ENCODE results near the gene MYO9A.

The MYO9A gene

DNA sequence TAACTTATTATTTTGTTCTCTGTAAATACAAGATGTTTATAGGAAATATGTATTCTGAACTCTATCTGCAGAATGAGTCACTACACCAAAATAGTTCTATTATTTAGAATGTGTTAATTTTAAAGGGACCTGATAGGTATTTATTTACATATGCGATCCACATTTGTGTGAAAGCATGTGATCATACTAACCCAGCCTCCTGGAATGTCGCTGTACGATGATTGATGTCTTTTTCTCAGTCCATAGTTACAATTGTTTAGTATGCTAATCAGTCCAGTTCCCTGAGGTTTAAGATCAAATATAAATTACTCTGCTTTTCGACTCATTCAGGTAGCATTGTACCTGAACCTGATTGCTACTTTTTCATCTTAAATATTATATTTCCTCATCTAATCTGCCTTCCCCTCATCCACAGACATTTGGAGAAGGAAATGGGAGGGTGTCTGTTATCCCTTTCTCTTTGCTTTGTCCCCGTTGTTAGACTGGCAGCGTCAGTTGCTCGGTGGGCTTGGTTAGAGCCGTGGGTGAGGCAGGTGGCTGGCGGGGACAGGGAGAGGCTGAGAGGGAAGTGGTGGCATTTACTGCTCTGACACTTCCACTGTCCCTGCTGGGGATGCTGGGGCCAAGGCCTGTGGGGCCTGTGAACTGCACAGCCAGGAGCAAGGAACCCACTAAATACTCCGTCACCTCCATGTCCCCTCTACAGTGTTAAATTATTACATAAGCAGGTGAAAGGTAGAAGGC is 335.4 kb downstream of the MYO9A start:
- DNase-seq (ENCODE audit: low read depth) = no peak

DNA sequence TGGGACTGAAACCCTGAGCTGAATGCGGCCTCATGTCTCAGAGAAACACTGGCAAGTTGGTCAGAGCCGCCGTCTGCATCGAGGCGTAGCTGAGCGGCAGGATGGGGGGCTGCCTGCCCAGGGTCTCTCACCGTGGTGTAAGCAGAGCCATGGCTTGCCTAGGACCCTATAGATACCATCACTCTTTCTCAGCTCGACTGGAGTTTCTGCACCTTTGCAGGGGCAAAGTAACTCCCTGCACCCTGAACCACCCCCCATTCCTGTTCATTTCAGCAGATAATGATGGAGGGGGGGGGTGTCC is 336.0 kb downstream of the MYO9A start:
- DNase-seq (ENCODE audit: low read depth) = no peak

DNA sequence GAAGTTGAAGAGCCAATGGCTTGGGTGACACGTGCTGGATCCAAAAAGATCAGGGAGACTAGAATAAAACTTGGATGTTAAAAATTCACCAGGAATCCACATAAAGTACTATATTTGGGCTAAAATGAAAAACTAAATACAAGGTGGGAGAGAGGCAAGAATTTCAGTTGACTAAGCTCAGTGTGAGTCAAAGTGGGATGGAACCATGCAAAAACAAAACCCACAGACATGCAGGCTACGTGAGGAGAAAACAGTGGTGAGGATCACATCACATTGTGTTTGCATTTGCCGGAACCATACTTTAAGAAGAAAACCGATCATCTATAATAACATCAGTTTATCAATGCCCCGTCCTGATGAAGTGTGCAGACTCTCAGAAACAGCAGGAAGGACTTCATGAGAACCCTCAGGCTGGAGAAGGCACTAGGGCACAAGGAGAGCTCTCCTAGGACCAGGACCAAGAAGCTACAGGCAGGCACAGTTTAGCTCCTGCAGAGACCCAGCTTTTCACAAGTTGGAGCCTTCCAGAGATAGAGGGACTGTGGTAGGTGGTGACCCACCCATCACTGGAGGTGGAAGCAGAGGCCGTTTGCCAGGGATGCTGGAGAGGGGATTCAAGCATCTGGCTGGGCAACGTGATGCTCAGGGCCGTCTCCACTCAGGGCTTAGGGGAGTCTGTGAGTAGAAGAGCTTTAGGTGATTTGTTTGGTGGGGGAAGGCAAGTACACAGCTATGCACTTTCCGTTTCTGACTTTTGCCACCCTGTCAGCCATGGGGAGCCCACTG is 336.6 kb downstream of the MYO9A start:
- DNase-seq (ENCODE audit: low read depth) = no peak

DNA sequence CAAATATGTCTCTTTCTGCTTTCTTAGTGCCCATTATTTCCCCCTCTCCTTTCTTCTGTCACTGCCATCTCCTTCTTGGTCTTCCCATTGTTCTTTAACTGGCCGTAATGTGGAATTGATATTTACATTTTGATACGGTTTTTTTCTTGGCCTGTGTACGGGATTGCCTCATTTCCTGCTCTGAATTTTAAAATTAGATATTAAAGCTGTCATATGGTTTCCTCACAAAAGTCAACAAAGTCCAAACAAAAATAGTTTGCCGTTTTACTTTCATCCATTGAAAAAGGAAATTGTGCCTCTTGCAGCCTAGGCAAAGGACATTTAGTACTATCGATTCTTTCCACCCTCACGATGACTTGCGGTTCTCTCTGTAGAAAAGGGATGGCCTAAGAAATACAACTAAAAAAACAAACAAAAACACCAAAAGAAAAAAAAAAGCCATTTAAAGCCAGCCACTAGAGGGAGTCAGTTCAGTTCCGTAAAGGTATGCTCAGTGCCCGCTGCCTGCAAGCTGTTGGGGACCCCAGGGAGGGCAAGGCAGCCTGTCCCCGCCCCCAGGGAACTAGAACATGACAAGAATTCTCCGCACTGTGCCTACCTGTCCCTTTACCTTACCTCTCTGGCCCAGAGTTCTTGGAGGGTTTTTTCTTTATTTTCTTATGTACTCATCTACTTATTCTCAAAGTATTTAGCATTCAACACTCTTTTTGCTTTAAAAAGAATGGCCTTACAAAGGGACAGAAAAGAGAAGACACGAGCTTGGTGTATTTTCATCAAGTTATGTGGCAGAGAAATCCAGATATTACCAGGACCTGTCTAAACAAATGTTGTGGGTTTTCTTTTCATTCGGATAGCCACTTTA is 337.6 kb downstream of the MYO9A start:
- no peak for DNase-seq (ENCODE audit: low read depth)

DNA sequence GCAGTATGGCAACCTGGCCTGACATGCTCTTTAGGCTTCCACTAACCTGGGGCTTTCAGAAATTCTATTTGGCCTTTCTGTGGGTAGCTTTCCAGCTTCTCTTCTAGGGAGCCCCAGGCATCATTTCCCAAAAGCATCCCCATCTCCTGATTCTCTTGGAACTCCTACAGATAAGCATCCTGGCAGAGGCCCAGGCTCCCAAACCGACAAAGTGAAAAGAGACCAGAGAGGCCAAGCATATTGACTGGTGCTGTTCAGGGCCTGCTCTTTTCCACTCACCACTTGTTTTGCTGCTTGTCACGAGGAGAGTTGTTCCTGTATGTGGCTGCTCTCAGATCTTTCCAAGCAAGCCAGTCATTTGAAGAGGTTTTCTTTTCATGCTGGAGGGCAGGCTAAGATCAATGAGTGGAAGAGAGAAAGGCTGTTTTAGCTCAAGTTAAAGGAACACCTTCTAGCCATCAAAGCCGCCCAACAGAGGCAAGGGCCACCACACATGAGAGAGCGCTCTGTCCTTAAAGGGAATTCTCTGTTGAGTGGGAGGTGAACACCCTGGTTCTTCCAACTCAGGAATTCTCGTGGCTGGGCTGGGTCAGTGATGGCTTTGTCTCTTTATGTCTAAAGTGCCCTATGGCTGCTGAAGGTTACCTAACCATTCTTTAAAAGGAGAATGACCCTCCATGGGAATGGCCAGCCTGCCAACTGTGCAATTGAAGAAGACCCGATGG is 338.7 kb downstream of the MYO9A start:
- DNase-seq (ENCODE audit: low read depth) = no peak

DNA sequence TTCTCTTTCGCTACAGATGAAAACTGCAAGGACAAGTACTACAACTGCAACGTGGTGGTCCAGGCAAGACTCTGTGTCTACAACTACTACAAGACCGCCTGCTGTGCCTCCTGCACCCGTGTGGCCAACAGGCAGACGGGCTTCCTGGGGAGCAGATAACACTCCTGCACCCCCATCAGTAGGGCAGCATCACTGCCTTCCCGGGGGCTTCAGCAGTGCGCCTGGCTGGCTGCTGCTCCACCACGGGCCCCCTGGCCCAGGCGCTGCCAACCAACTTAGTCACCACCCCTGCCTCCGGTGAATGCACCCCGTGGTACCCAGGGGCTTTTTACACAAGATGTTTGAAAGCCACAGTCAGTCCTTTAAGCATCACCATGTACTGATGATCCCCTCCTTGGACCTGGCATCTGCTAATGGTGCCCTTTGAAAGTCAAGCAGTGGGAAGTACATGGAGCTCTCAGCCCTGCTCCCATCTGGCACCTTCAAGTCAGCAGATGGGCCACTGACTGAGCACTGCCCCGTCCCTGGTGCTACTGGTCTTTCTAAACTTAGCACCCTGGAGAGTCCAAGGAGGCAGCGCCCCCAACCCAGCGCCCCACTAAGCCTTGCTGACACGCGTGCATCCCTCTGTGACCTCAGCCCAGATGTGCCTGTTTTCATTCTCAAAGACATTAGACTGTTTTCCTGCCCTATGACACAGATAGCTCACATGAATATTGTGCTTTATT is 340.6 kb downstream of the MYO9A start:
- DNase-seq (ENCODE audit: low read depth) = no peak

DNA sequence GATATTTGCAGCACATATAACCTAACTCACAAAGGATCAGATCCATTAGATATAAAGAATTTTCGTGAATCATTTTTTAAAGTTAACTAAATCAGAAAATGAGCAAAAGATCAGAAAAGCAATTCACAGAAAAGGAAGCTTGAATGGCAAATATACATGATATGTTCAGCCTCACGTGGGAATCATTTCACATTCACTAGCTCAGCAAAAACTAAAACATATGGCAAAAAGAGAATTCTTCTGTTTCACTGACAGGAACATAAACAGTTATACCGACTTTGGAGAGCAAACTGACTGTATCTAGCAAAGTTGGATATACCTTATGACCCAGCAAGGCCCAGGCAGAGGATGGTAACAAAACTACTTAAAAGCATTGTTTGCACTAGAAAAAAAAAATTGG is 341.6 kb downstream of the MYO9A start:
- DNase-seq (ENCODE audit: low read depth) = no peak

DNA sequence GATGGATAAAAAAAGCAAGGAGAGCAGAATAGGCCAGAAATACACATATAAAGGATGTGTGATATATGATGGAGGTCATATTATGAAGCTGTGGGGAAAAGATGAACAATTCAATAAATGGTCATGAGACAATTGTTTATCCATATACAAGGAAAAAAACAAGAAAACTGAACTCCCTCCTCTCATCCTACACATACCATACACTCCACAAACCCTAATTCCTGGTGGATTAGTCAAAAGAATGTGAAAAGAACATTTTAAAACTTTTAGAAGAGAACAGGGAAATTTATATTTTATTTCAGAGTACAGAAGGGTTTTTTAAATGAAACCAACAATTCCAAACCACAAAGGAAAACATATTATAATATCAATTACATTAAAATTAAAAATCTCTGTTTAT is 342.1 kb downstream of the MYO9A start:
- DNase-seq (ENCODE audit: low read depth) = no peak

DNA sequence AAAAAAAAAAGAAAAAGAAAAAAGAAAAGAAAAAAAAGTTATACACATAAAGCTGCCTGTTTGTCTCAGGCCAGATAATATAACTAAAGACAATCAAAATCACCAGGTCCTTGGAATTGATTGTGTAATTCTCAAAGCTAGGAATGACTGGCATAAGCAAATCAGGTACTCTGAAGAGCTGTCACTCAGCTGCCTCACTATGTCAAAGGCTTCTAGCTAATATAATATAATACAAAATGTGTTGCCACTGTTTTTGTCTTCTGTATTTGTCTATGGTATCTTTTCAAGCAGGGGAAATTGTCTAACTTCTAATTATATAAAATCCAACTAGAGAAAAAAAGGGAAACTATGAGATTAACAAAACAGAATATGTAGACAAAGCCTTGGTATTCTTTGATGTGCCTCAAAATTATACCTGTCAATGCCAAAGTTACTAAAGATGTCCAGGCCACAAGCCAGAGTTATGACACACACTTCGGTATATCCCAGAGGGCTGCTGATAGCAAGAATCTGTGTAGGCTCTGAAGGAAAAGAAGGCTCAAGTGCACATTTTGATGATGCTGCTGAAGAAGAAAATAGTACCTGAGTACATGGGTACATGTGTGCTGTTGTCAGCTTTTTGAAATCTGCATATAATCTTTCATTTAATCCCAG is 344.6 kb downstream of the MYO9A start:
- no peak for DNase-seq (ENCODE audit: low read depth)
